ENCODE measurements around the gene ACSS1.

The ACSS1 gene

GRCh38 chr20:25023356-25023755, 34.6 kb downstream of the ACSS1 start:
- no peak for DNase-seq (ENCODE audit: low read depth in 2 of 2)
- no peak overlapping the region for H3K4me3 ChIP-seq (replicated peaks in 1 of 2; ENCODE audit: low read depth in 2 of 2, low read length in 2 of 2)
- TF ChIP-seq, protein P1, sequence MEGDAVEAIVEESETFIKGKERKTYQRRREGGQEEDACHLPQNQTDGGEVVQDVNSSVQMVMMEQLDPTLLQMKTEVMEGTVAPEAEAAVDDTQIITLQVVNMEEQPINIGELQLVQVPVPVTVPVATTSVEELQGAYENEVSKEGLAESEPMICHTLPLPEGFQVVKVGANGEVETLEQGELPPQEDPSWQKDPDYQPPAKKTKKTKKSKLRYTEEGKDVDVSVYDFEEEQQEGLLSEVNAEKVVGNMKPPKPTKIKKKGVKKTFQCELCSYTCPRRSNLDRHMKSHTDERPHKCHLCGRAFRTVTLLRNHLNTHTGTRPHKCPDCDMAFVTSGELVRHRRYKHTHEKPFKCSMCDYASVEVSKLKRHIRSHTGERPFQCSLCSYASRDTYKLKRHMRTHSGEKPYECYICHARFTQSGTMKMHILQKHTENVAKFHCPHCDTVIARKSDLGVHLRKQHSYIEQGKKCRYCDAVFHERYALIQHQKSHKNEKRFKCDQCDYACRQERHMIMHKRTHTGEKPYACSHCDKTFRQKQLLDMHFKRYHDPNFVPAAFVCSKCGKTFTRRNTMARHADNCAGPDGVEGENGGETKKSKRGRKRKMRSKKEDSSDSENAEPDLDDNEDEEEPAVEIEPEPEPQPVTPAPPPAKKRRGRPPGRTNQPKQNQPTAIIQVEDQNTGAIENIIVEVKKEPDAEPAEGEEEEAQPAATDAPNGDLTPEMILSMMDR (IDR thresholded peaks at IDR 0.05; ENCODE audit: low read depth, low read length), result no peak

GRCh38 chr20:25022680-25023079, 35.3 kb downstream of the ACSS1 start:
- TF ChIP-seq, protein P1 (IDR thresholded peaks at IDR 0.05; ENCODE audit: low read depth, low read length), result no peak
- H3K4me3 ChIP-seq (replicated peaks in 1 of 2; ENCODE audit: low read depth in 2 of 2, low read length in 2 of 2), result no peak overlapping the region
- DNase-seq (ENCODE audit: low read depth in 2 of 2), result no peak

DNA sequence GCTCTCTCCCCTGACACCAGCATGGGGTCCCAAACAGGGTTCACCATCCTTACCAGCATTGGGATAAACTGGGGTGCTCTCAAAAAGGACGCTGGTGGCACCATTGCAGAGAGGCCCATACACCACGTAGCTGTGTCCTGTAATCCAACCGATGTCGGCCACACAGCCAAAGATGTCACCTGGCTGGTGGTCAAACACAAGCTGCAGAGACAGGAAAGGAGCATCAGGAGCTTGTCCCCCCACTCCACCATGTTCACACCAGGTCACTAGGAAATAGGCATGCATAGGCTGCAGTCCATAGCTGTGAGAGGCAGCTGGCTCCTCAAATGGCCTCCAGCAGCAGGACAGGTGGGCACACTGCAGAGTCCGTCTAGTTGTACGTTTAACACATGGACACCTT, 36.6 kb downstream of the ACSS1 start:
- TF ChIP-seq, protein P1 (IDR thresholded peaks at IDR 0.05; ENCODE audit: low read depth, low read length), result no peak
- H3K4me3 ChIP-seq (replicated peaks in 1 of 2; ENCODE audit: low read depth in 2 of 2, low read length in 2 of 2), result no peak overlapping the region
- no peak for DNase-seq (ENCODE audit: low read depth in 2 of 2)

DNA sequence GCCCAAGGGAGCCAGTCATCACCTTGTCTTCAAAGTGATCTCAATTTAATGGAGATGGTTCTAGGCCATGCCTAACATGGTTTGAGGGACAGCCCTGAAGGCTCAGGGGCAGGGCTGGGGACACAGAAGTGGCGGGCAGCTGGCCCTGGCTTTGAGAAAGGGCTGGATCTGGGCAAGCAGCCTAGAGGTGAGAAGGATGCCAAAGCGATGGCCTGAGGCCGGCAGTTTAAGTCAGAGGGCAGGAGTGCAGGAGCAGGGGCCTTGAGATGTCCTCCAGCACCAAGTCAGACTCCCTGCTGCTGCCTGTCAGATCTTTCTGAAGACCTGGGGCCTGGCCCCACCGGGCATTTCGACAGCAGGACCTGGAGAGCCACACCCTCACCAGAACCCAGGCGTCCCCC, 37.0 kb downstream of the ACSS1 start:
- TF ChIP-seq, protein P1 (IDR thresholded peaks at IDR 0.05; ENCODE audit: low read depth, low read length), result no peak
- DNase-seq (ENCODE audit: low read depth in 2 of 2), result no peak
- no peak overlapping the region for H3K4me3 ChIP-seq (replicated peaks in 1 of 2; ENCODE audit: low read depth in 2 of 2, low read length in 2 of 2)

DNA sequence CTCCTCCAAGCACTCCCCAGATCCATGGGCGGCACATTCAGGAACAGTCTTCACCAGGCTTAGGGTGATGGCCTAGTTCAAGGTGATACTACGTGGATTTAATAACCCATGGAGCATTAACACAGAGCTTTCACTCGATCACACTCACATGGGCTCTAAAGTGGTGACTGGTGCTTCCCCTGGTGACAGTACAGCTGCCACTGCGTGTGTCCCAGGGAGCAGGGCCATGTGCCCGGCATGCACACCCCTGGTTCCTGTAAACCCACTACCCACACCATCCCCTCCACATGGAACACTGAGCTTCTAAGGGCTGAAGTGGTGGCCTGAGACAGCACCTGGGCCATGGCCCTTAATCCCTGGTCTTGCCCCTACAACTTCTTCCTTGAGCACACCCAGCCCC, 37.6 kb downstream of the ACSS1 start:
- TF ChIP-seq, protein P1 (IDR thresholded peaks at IDR 0.05; ENCODE audit: low read depth, low read length), result no peak

GRCh38 chr20:25019381-25020155, 38.4 kb downstream of the ACSS1 start:
- H3K4me3 ChIP-seq (replicated peaks in 1 of 2; ENCODE audit: low read depth in 2 of 2, low read length in 2 of 2), result no peak overlapping the region
- no peak for DNase-seq (ENCODE audit: low read depth in 2 of 2)
- TF ChIP-seq, protein P1 (IDR thresholded peaks at IDR 0.05; ENCODE audit: low read depth, low read length), result no peak

More for the DNA sequence above, 37.6 kb downstream of the ACSS1 start:
- no peak for DNase-seq (ENCODE audit: low read depth in 2 of 2)
- no peak overlapping the region for H3K4me3 ChIP-seq (replicated peaks in 1 of 2; ENCODE audit: low read depth in 2 of 2, low read length in 2 of 2)

DNA sequence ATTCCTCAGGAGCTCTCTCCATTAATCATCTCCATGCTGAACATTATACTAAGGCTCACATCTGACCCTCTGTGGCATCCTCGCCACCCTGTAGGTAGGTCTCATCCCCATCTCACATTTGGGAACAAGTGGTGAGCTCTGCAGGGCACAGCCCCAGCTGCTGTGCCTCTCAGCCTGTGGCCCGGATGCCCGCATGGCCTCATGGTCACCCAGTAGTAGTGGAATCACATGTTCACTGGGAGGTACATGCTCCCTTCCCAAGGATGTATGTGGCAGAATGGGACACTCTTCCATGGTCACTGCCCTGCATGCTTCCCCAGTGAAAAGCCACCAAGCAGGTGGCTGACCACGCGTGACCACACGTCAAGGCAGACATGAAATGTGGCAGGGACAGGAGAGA, 39.1 kb downstream of the ACSS1 start:
- no peak overlapping the region for H3K4me3 ChIP-seq (replicated peaks in 1 of 2; ENCODE audit: low read depth in 2 of 2, low read length in 2 of 2)
- TF ChIP-seq, protein P1 (IDR thresholded peaks at IDR 0.05; ENCODE audit: low read depth, low read length), result no peak
- no peak for DNase-seq (ENCODE audit: low read depth in 2 of 2)

Measured in cardiac fibroblast (primary cell).